Endothelial cell of umbilical vein (primary cell): ENCODE measurements around the gene KCNK13. TPM values are rescaled to one million over a fixed set of nuclear protein-coding genes. Genes with fewer than 3 reads are reported as not detected.

Source experiments
- BruUV-seq: library from RNA; stranded (reverse); fragments of 400-500 nt; replicated peaks from 2 replicates; lab custom pipeline; 2021; lab: Mats Ljungman, UMichigan
- CTCF ChIA-PET: fragments of 300-600, 350-600 bp; sonication (Branson Sonifier 250); formaldehyde crosslinking; loops from one replicate; lab custom pipeline; 2021; ENCODE audit warnings: antibody characterized with exemption, inconsistent platforms; lab: Charles Lee
- POLR2A ChIA-PET: fragments of 300-600, 350-600 bp; sonication (Branson Sonifier 250); formaldehyde crosslinking; loops from one replicate; lab custom pipeline; 2021; ENCODE audit warnings: antibody characterized with exemption, inconsistent platforms; lab: Charles Lee
- DNase-seq: peaks from one replicate; pipeline ENCODE4 v3.0.0-alpha.2; 2011; ENCODE audit warnings: low read depth, low spot score
- FAIRE-seq: peaks from 2 replicates; lab custom pipeline; 2011; peaks lifted over from hg19 to GRCh38; lab: Jason Lieb, UNC
- H2AFZ ChIP-seq: 2 replicates; pipeline ENCODE4 v1.6.0; 2012; ENCODE audit warnings: low read depth, low read length, control low read depth, inconsistent platforms
- H3K27ac ChIP-seq: 2 replicates; pipeline ENCODE4 v1.5.1; 2011; ENCODE audit warnings: low read depth, mild to moderate bottlenecking, control low read depth, low read length, moderate library complexity; ENCODE audit not compliant: insufficient read depth
- H3K27me3 ChIP-seq, 2 experiments: 2 replicates each; pipeline versions ENCODE4 v1.6.0 to v1.6.1; 2011; ENCODE audit warnings: low read length in 2 of 2, mixed read lengths in 1 of 2; ENCODE audit not compliant: control insufficient read depth in 2 of 2, insufficient read depth in 2 of 2
- H3K36me3 ChIP-seq, 2 experiments: 2 replicates in 1 of 2; 3 replicates in 1 of 2; pipeline ENCODE4 v1.5.1; 2011; ENCODE audit warnings: low read length in 2 of 2, mild to moderate bottlenecking in 1 of 2, moderate library complexity in 1 of 2; ENCODE audit not compliant: control insufficient read depth in 2 of 2, insufficient read depth in 2 of 2; ENCODE audit errors: extremely low read depth in 1 of 2
- H3K4me1 ChIP-seq: 3 replicates; pipeline ENCODE4 v1.5.1; 2011; ENCODE audit warnings: mild to moderate bottlenecking, low read length; ENCODE audit not compliant: control insufficient read depth, insufficient read depth; ENCODE audit errors: extremely low read depth
- H3K4me2 ChIP-seq: 2 replicates; pipeline ENCODE4 v1.6.1; 2011; ENCODE audit warnings: low read length, control low read depth, mixed read lengths; ENCODE audit not compliant: insufficient read depth
- H3K4me3 ChIP-seq, 3 experiments: fragments of 200-600 bp in 1 of 3; sonication (generic), shearing (Covaris generic) in 1 of 3; replicated peaks in 1 of 3; 2 replicates each; pipeline ENCODE4 v1.5.1; 2011 to 2016; ENCODE audit warnings: control low read depth in 3 of 3, low read length in 3 of 3, mild to moderate bottlenecking in 2 of 3, inconsistent platforms in 1 of 3, low read depth in 1 of 3, moderate library complexity in 1 of 3; ENCODE audit not compliant: insufficient read depth in 1 of 3
- H3K79me2 ChIP-seq: 2 replicates; pipeline ENCODE4 v1.6.0; 2012; ENCODE audit warnings: low read length, inconsistent platforms; ENCODE audit not compliant: control insufficient read depth, insufficient read depth
- H3K9ac ChIP-seq: replicated peaks from 2 replicates; pipeline ENCODE3; 2011; ENCODE audit warnings: low read length, control low read depth; ENCODE audit not compliant: insufficient read depth; ENCODE audit errors: extremely low read depth
- H3K9me1 ChIP-seq: replicated peaks from 3 replicates; pipeline ENCODE4 v1.6.0; 2011; ENCODE audit warnings: mild to moderate bottlenecking, low read length; ENCODE audit not compliant: control insufficient read depth, insufficient read depth; ENCODE audit errors: extremely low read depth
- H3K9me3 ChIP-seq: replicated peaks from 2 replicates; pipeline ENCODE4 v1.5.1; 2012; ENCODE audit warnings: low read length, inconsistent platforms; ENCODE audit not compliant: control insufficient read depth, insufficient read depth
- H4K20me1 ChIP-seq: replicated peaks from 2 replicates; pipeline ENCODE3; 2011; ENCODE audit warnings: mild to moderate bottlenecking, low read length; ENCODE audit not compliant: control insufficient read depth, insufficient read depth; ENCODE audit errors: extremely low read depth
- EZH2 ChIP-seq: IDR thresholded peaks from 2 replicates; pipeline ENCODE4 v1.6.1; 2012; ENCODE audit warnings: borderline replicate concordance, low read depth, mild to moderate bottlenecking, moderate library complexity, low read length, inconsistent platforms; ENCODE audit not compliant: severe bottlenecking
- FOS ChIP-seq: IDR thresholded peaks from 2 replicates; pipeline ENCODE4 v1.6.1; 2011; ENCODE audit warnings: mild to moderate bottlenecking, low read length, moderate library complexity, borderline replicate concordance; ENCODE audit not compliant: insufficient read depth
- GATA2 ChIP-seq: IDR thresholded peaks from 2 replicates; pipeline ENCODE4 v1.7.0; 2011; ENCODE audit warnings: low read depth, mild to moderate bottlenecking, moderate library complexity, mixed read lengths, low read length; ENCODE audit not compliant: insufficient read length, insufficient read depth
- JUN ChIP-seq: IDR thresholded peaks from 2 replicates; pipeline ENCODE4 v1.6.1; 2011; ENCODE audit warnings: borderline replicate concordance, low read depth; ENCODE audit not compliant: insufficient read length, insufficient read depth
- MYC ChIP-seq: IDR thresholded peaks from one replicate; pipeline ENCODE4 v1.6.1; 2011; ENCODE audit warnings: mild to moderate bottlenecking, low read depth, low read length
- POLR2A ChIP-seq: IDR thresholded peaks from 2 replicates; pipeline ENCODE4 v1.6.1; 2012; ENCODE audit warnings: low read depth, mild to moderate bottlenecking, control low read depth, low read length
- POLR2AphosphoS5 ChIP-seq: IDR thresholded peaks from 2 replicates; pipeline ENCODE4 v1.6.1; 2012; ENCODE audit warnings: low read depth, mild to moderate bottlenecking, control low read depth, low read length, moderate library complexity; ENCODE audit not compliant: insufficient read depth
- dilution Hi-C: fragments of 300-500 bp; cut with MboI; formaldehyde crosslinking; loops from one replicate; pipeline ENCODE4 v1.15.0; 2019; ENCODE audit warnings: low sequenced_read_pairs; ENCODE audit not compliant: extremely low pct_ligation_motif_present
- intact Hi-C: fragments of 100-400 bp; cut with micrococcal nuclease; formaldehyde crosslinking; loops from one replicate; pipeline ENCODE4 v1.10.0; 2022
- polyA plus RNA-seq, 4 experiments: library from polyadenylated mRNA; depleted of rRNA in 3 of 4; stranded (reverse) in 3 of 4; unstranded in 1 of 4; fragments of >200 nt; gene quantifications; 2 replicates each; pipeline versions ENCODE4 v1.2.1 to v1.2.3, GENCODE V29; 2011 to 2012; ENCODE audit warnings: missing spikeins in 1 of 4
- total RNA-seq: library from RNA; stranded (reverse); gene quantifications from 2 replicates; pipeline ENCODE4 v1.2.3, GENCODE V29; 2021
- TF ChIP-seq, protein P1 (sequence below), 2 donors: IDR thresholded peaks; 1 replicate in 1 of 2; 2 replicates in 1 of 2; pipeline ENCODE4 v1.5.1; 2011; ENCODE audit warnings: low read length in 2 of 2, mild to moderate bottlenecking in 2 of 2, moderate library complexity in 2 of 2, control low read depth in 1 of 2, inconsistent platforms in 1 of 2, low read depth in 1 of 2; ENCODE audit not compliant: insufficient read depth in 1 of 2; ENCODE audit errors: extremely low read depth in 1 of 2
- TF ChIP-seq, protein P2 (sequence below): IDR thresholded peaks from 2 replicates; pipeline ENCODE4 v1.6.1; 2011; ENCODE audit not compliant: insufficient read depth, insufficient read length

The KCNK13 gene
- total and polyA plus RNA-seq, 2 donors (not counting 3 experiments of a cell fraction or from before 2014, with no cell fraction given): not detected

DNA sequence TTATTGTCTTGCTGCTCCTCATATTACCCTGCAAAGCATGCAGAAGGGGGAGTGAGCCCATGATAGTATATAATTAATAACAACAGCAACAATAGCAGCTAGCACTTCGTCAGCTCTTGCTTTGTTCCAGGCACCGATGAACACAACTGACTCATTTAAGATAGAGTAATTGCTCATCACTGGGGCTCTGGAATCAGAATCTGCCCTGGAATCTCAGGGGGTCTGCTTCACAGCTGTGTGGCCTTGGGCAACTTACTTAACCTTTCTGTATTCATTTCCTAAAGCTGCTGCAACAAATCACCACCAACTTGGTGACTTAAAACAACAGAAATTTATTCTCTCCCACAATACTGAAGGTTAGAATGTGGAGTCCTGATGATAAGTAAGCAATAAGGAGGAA is 139.6 kb downstream of the KCNK13 start:
- Histone ChIP-seq H3K9me3 (no peaks in the 10 kb centered on the region), H2AFZ (no peak overlapping the region), H3K4me3 (no peak overlapping the region), H3K27ac (no peak overlapping the region), H3K27me3 (peaks cover 0 to 4% of the 10 kb centered on the region in 2 experiments), H3K79me2 (no peaks in the 10 kb centered on the region), H3K36me3 (no peaks in the 10 kb centered on the region), H3K9me1 (no peaks in the 10 kb centered on the region), H3K4me2 (no peak overlapping the region), H3K4me1 (no peaks in the 10 kb centered on the region), H3K9ac (no peak overlapping the region), H4K20me1 (no peaks in the 10 kb centered on the region)
- no peak for TF ChIP-seq MYC
- TF ChIP-seq GATA2: no peak
- TF ChIP-seq, protein P1, sequence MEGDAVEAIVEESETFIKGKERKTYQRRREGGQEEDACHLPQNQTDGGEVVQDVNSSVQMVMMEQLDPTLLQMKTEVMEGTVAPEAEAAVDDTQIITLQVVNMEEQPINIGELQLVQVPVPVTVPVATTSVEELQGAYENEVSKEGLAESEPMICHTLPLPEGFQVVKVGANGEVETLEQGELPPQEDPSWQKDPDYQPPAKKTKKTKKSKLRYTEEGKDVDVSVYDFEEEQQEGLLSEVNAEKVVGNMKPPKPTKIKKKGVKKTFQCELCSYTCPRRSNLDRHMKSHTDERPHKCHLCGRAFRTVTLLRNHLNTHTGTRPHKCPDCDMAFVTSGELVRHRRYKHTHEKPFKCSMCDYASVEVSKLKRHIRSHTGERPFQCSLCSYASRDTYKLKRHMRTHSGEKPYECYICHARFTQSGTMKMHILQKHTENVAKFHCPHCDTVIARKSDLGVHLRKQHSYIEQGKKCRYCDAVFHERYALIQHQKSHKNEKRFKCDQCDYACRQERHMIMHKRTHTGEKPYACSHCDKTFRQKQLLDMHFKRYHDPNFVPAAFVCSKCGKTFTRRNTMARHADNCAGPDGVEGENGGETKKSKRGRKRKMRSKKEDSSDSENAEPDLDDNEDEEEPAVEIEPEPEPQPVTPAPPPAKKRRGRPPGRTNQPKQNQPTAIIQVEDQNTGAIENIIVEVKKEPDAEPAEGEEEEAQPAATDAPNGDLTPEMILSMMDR (IDR thresholded peaks at IDR 0.05; ENCODE audit: extremely low read depth in 1 of 2, insufficient read depth in 1 of 2, low read depth in 1 of 2, low read length in 2 of 2): no peak
- no peak for TF ChIP-seq POLR2AphosphoS5
- no peak for TF ChIP-seq FOS
- TF ChIP-seq, protein P2, sequence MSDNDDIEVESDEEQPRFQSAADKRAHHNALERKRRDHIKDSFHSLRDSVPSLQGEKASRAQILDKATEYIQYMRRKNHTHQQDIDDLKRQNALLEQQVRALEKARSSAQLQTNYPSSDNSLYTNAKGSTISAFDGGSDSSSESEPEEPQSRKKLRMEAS: no peak
- TF ChIP-seq JUN: no peak
- TF ChIP-seq POLR2A: no peak
- TF ChIP-seq EZH2: no peak
- FAIRE-seq: no peak
- intact Hi-C loops (no loop called here), dilution Hi-C loops (no loop called here)
- DNase-seq: no peak
- BruUV-seq: no TSS peak
- ChIA-PET POLR2A (no interaction called here), CTCF (no interaction called here)
